ENCODE measurements around the gene SPINK2.
A peak's percentile ranks its signal among the peaks of the same experiment; 100 is the strongest.

The SPINK2 gene, protein sequence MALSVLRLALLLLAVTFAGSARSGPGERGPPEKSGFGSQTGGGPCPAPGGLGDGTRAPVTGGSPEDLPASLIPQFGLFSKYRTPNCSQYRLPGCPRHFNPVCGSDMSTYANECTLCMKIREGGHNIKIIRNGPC

GRCh38 chr4:56821381-56822243, at the start of gene SPINK2:
SPINK2 (minus strand) TSS chr4:56821701; CDS start chr4:56821662, 39 bp downstream.
- no peak for DNase-seq

DNA sequence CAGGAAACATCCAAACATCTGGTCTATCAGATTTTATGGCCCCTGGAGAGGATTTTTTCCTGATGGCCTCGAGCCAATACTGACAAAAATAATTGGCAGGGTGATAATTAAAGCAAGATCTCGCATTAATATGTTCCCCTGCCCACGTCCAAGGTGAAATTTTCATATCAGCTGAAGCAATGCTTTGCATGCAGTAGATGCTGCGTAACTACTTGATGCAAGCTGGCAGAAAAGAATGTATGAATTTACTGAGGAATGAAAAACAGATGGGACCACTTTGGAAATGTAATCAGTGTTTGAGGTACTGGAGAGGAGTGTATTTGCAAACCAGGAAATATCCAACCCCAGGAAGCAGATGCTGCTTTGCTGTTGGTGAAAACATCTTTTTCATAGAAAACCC, 49.4 kb upstream of the SPINK2 start:
- peak; percentile 58 for DNase-seq

DNA sequence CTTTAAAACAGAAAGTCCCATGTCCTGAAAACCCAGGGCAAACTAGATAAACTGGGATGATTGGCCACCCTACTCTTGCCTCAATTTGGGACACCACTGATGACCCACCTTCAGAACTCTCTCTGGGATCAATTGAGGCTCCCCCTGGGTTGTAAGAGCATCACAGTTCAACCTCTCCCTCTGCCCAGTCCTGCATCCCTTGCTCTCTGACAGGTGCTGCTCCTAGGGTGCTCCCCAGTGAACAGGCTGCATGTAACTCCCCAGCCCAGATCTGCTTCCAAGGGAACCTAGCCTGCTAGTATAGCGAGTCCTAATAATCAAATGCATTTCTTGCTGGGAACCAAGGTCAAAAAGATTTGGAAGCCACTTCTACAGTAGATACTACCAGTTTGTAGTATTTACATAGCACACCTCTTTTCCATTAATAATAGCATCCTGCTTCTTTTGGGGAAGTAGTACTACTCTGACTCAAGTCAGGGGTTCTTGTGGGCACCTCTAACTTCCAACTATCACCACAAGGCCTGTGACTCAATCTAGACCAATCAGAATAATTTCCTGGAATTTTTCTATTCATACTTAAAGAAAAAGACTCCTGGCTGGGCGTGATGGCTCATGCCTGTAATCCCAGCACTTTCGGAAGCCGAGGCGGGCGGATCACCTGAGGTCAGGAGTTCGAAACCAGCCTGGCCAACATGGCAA, 42.1 kb upstream of the SPINK2 start:
- DNase-seq: no peak

GRCh38 chr4:56861360-56861759, 39.9 kb upstream of the SPINK2 start:
- DNase-seq: no peak

GRCh38 chr4:56860781-56861180, 39.3 kb upstream of the SPINK2 start:
- DNase-seq: no peak

DNA sequence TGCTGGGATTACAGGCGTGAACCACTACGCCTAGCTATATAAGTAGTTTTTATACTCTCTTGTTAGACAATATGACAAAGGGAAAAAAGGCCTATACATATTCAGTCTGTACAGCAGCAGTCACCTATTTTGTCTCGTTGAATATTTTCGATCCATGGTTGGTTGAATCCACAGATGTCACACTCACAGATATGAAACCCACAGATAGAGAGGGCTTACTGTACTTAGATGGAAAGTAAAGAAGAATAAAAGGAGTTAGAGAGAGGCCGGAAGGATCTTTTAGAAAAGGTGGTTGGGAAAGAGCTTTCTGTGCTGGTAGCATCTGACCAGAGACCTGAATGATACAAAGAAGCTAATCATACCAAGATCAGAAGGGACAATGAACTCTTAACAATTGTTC, 38.3 kb upstream of the SPINK2 start:
- no peak for DNase-seq

GRCh38 chr4:56857601-56858309, 36.3 kb upstream of the SPINK2 start:
- no peak for DNase-seq

GRCh38 chr4:56856656-56857055, 35.2 kb upstream of the SPINK2 start:
- no peak for DNase-seq

- no peak for DNase-seq
Observed at GRCh38 chr4:56850910-56851309, 29.4 kb upstream of the SPINK2 start.

DNA sequence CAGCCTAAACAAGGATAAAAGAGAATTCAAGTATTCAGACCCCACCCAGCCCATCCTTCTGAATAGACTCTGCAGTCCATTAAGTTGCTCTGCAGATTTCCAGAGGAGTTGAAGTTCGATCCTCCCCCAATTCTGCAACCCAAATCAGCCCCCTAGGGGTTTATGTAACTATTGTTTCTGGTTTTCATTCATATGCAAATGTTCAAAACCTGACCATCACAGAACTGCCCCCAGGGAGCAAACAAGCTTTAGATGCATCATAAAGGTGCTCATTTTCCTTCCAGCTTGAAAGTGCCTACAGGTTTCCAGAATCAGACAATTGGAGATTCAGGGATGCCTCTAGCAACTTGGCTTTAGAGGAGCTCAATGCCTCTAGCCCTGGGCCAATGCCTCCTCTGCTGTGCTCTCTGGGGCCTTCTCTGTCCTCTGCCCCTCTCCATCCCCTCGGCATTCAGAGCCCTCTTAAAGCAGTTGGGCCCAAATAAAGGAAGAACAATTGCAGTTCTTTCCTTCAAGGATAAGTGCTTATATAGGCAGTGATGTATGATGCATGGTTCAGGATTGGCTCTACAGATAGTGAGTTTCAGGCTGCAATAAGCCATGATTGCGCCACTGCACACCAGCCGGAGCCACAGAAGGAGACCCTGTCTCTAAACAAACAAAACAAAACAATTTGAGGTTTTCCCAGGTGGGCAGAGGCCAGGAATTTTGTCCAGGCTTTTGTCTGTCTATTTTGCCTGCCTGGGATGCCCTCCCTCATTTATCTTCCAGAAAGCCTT, 23.5 kb upstream of the SPINK2 start:
- DNase-seq: no peak

GRCh38 chr4:56843421-56843899, 22.0 kb upstream of the SPINK2 start:
- DNase-seq: no peak

DNA sequence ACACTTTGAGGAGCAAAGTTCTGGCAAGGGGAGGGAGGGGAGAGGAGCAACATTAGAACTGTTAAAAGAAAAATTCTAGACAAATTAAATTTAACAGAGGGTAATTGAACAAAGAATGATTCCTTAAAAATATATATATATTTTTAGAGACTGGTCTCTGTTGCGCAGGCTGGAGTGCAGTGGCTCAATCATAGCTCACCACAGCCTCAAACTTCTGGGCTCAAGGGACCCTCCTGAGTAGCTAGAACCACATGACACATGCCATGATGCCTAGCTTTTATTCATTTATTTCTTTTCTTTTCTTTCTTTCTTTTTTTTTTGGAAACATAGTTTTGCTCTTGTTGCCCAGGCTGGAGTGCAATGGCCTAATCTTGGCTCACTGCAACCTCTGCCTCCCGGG, 19.1 kb upstream of the SPINK2 start:
- no peak for DNase-seq

GRCh38 chr4:56828784-56829535, 7.5 kb upstream of the SPINK2 start:
- no peak for DNase-seq

GRCh38 chr4:56823933-56824600, 2.6 kb upstream of the SPINK2 start:
- no peak for DNase-seq

GRCh38 chr4:56818797-56819196, 2.7 kb downstream of the SPINK2 start:
- DNase-seq: no peak

DNA sequence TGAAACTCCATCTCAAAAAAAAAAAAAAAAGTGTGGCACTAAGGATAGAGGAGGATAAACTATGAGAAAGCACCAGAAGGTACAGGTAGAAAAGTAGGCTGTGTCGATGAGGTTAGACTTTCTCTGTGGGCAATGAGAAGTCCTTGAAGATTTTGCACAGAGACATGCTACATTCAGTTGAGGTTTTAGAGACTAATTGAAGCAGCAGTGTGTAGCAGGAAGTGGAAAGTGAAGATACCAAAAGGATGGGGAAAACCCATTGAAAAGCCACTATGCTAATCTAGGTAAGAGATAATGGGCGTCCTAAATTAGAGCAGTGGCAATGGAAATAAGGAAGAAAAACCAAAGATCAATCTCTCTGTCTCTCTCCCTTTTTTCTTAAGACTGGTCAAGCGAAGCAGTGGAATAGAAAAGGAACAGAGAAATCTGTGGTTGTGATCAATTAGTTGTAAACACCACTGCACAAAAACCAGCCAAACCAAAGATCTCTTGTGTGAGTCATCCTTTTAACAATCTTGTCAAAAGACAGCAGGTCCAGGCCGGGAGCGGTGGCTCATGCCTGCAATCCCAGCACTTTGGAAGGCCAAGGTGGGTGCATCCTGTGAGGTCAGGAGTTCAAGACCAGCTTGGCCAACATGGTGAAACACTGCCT, 3.5 kb downstream of the SPINK2 start:
- no peak for DNase-seq

DNA sequence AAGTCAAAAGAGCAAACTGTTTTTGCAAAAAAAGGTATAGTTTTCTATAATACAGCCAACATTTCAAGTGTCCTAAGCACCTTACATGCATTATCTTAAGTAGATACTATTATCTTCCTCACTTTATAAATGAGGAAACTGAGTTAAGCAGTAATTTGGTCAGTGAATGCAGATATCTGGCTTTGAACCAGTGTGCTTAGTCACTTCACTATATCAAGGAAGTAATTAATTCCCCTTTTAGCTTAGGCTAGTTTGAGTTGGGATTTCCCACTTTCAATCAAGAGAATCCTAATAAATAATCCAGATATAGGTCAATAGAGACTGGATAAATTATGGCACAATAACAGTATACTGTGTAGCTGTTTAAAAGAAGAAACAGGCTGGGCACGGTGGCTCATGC, 14.8 kb downstream of the SPINK2 start:
- no peak for DNase-seq

DNA sequence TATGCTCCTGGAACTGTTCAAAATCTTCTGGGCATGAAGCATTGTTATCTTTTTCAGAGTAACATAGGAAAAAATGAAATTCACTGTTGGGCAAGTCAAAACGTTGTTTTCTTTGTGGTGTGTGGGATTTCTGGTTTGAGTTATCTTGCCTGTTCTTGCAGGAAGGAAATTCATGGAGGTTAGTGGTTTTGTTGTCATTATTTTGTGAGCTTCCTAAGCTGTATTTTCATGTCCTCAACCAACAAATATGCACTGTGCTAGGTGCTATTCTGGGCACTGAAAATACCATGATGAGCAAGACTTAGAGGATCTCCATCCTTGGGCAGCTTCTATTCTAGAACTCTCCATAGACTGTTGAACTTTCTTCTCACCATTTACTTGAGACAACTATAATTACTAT, 16.9 kb downstream of the SPINK2 start:
- no peak for DNase-seq

GRCh38 chr4:56803471-56803870, 18.0 kb downstream of the SPINK2 start:
- DNase-seq: no peak

All from NCI-H1092 (cell line).